IMR-90 (cell line): ENCODE measurements around the gene NME4. TPM values are rescaled to one million over a fixed set of nuclear protein-coding genes. Genes with fewer than 3 reads are reported as not detected.

Source experiments
- ATAC-seq: fragments of 200-7000 bp; cut with Tn5 transposase; 2 replicates; pipeline ENCODE4 v1.9.1; 2020; ENCODE audit warnings: low read depth, mild to moderate bottlenecking, moderate library complexity
- BruUV-seq: library from RNA; stranded (reverse); fragments of 400-500 nt; replicated peaks from 2 replicates; lab custom pipeline; 2021; lab: Mats Ljungman, UMichigan
- CTCF ChIA-PET: fragments of 300-600 bp; formaldehyde crosslinking; extraction: SDS; loops from one replicate; lab custom pipeline; 2021; ENCODE audit warnings: antibody characterized with exemption; lab: Yijun Ruan, JAX
- POLR2A ChIA-PET: fragments of 300-600 bp; sonication (Branson Sonifier 250); formaldehyde crosslinking; loops from one replicate; lab custom pipeline; 2022; ENCODE audit warnings: antibody characterized with exemption; ENCODE audit not compliant: unreplicated experiment; lab: Charles Lee
- DNase-seq: peaks from one replicate; pipeline ENCODE4 v3.0.0; 2013
- H2AFZ ChIP-seq: replicated peaks from 2 replicates; pipeline ENCODE3; 2013; ENCODE audit warnings: low read length, mild to moderate bottlenecking; ENCODE audit not compliant: poor library complexity
- H2AK5ac ChIP-seq: 2 replicates; pipeline ENCODE4 v1.6.1; 2013; ENCODE audit warnings: low read depth, low read length, inconsistent platforms
- H2AK9ac ChIP-seq: replicated peaks from 2 replicates; pipeline ENCODE3; 2013; ENCODE audit warnings: mild to moderate bottlenecking, low read depth, low read length, moderate library complexity; ENCODE audit not compliant: poor library complexity
- H2BK120ac ChIP-seq: 2 replicates; pipeline ENCODE4 v1.6.1; 2013; ENCODE audit warnings: low read depth, low read length, inconsistent platforms
- H2BK15ac ChIP-seq: 3 replicates; pipeline ENCODE4 v1.6.1; 2013; ENCODE audit warnings: low read depth, low read length, inconsistent platforms
- H2BK20ac ChIP-seq: 2 replicates; pipeline ENCODE4 v1.6.1; 2013; ENCODE audit warnings: low read depth, mild to moderate bottlenecking, inconsistent platforms, low read length, moderate library complexity
- H2BK5ac ChIP-seq: 2 replicates; pipeline ENCODE4 v1.6.1; 2013; ENCODE audit warnings: mild to moderate bottlenecking, low read depth, low read length, inconsistent platforms; ENCODE audit not compliant: poor library complexity, severe bottlenecking
- H3K14ac ChIP-seq: replicated peaks from 2 replicates; pipeline ENCODE4 v1.6.1; 2013; ENCODE audit warnings: low read depth, low read length, inconsistent platforms
- H3K18ac ChIP-seq: 2 replicates; pipeline ENCODE4 v1.6.1; 2013; ENCODE audit warnings: low read depth, low read length, control low read depth
- H3K23ac ChIP-seq: 2 replicates; pipeline ENCODE4 v1.6.1; 2013; ENCODE audit warnings: low read depth, low read length, inconsistent platforms
- H3K27ac ChIP-seq: 2 replicates; pipeline ENCODE4 v1.5.1; 2013; ENCODE audit warnings: mild to moderate bottlenecking, control low read depth, low read length; ENCODE audit not compliant: insufficient read depth
- H3K27me3 ChIP-seq: 2 replicates; pipeline ENCODE4 v1.6.1; 2013; ENCODE audit warnings: low read length; ENCODE audit not compliant: control insufficient read depth, insufficient read depth
- H3K36me3 ChIP-seq: 2 replicates; pipeline ENCODE4 v1.6.1; 2013; ENCODE audit warnings: low read length, mixed read lengths; ENCODE audit not compliant: control insufficient read depth, insufficient read depth
- H3K4ac ChIP-seq: 2 replicates; pipeline ENCODE4 v1.6.1; 2013; ENCODE audit warnings: low read depth, low read length, inconsistent platforms
- H3K4me1 ChIP-seq: 2 replicates; pipeline ENCODE4 v1.6.1; 2013; ENCODE audit warnings: low read length, mixed read lengths; ENCODE audit not compliant: control insufficient read depth, insufficient read depth
- H3K4me2 ChIP-seq: 2 replicates; pipeline ENCODE4 v1.6.1; 2013; ENCODE audit warnings: low read depth, mild to moderate bottlenecking, control low read depth, low read length, moderate library complexity
- H3K4me3 ChIP-seq: 2 replicates; pipeline ENCODE4 v1.5.1; 2013; ENCODE audit warnings: low read depth, mild to moderate bottlenecking, control low read depth, low read length, moderate library complexity; ENCODE audit not compliant: insufficient read depth
- H3K56ac ChIP-seq: 2 replicates; pipeline ENCODE4 v1.6.1; 2013; ENCODE audit warnings: low read length, inconsistent platforms; ENCODE audit not compliant: insufficient read depth; ENCODE audit errors: extremely low read depth
- H3K79me1 ChIP-seq, 2 experiments: 2 replicates each; pipeline ENCODE4 v1.6.1; 2013; ENCODE audit warnings: low read length in 2 of 2, inconsistent platforms in 1 of 2, low read depth in 1 of 2
- H3K9ac ChIP-seq: 2 replicates; pipeline ENCODE4 v1.6.1; 2013; ENCODE audit warnings: low read depth, low read length, control low read depth
- H3K9me1 ChIP-seq: 2 replicates; pipeline ENCODE4 v1.6.1; 2013; ENCODE audit warnings: low read length, inconsistent platforms; ENCODE audit not compliant: insufficient read depth
- H3K9me3 ChIP-seq: 2 replicates; pipeline ENCODE4 v1.6.1; 2013; ENCODE audit warnings: low read length; ENCODE audit not compliant: control insufficient read depth, insufficient read depth
- H4K20me1 ChIP-seq: 2 replicates; pipeline ENCODE4 v1.6.1; 2013; ENCODE audit warnings: low read length, inconsistent platforms; ENCODE audit not compliant: insufficient read depth
- H4K5ac ChIP-seq: 2 replicates; pipeline ENCODE4 v1.6.1; 2013; ENCODE audit warnings: mild to moderate bottlenecking, low read depth, low read length, control low read depth
- H4K8ac ChIP-seq, 2 experiments: 2 replicates each; pipeline ENCODE4 v1.6.1; 2013; ENCODE audit warnings: low read depth in 2 of 2, low read length in 2 of 2, control low read depth in 1 of 2, inconsistent platforms in 1 of 2
- H4K91ac ChIP-seq: 2 replicates; pipeline ENCODE4 v1.6.1; 2013; ENCODE audit warnings: low read depth, low read length, inconsistent platforms; ENCODE audit not compliant: insufficient read depth
- CEBPB ChIP-seq: IDR thresholded peaks from 2 replicates; pipeline ENCODE4 v1.6.1; 2012; ENCODE audit warnings: low read depth, low read length, improper control_type of control experiment
- CHD1 ChIP-seq: IDR thresholded peaks from 2 replicates; pipeline ENCODE4 v1.6.1; 2012; ENCODE audit warnings: low read depth, low read length, improper control_type of control experiment
- CTCF ChIP-seq: conservative IDR thresholded peaks from 2 replicates; pipeline ENCODE4 v1.5.1; 2012; ENCODE audit warnings: mild to moderate bottlenecking, low read depth, low read length, improper control_type of control experiment
- ELK1 ChIP-seq: fragments of 150-350 bp; IDR thresholded peaks from 2 replicates; pipeline ENCODE4 v1.6.1; 2016; ENCODE audit warnings: low read depth, mild to moderate bottlenecking, low read length, moderate library complexity, borderline replicate concordance
- MAFK ChIP-seq: IDR thresholded peaks from 2 replicates; pipeline ENCODE4 v1.6.1; 2012; ENCODE audit warnings: low read depth, low read length, improper control_type of control experiment
- MAZ ChIP-seq: IDR thresholded peaks from 2 replicates; pipeline ENCODE4 v1.6.1; 2012; ENCODE audit warnings: low read depth, mild to moderate bottlenecking, low read length, improper control_type of control experiment, moderate library complexity, borderline replicate concordance
- NFE2L2 ChIP-seq: fragments of 150-350 bp; IDR thresholded peaks from 2 replicates; pipeline ENCODE4 v1.6.1; 2016; ENCODE audit warnings: low read depth, mild to moderate bottlenecking, low read length
- POLR2A ChIP-seq: IDR thresholded peaks from 2 replicates; pipeline ENCODE4 v1.6.1; 2012; ENCODE audit warnings: mild to moderate bottlenecking, low read depth, low read length
- RCOR1 ChIP-seq: IDR thresholded peaks from 2 replicates; pipeline ENCODE4 v1.6.1; 2012; ENCODE audit warnings: mild to moderate bottlenecking, low read length, improper control_type of control experiment; ENCODE audit not compliant: insufficient replicate concordance
- SMC3 ChIP-seq: fragments of 150-350 bp; IDR thresholded peaks from 2 replicates; pipeline ENCODE4 v1.6.1; 2016; ENCODE audit warnings: low read depth, mild to moderate bottlenecking, antibody characterized with exemption, low read length, moderate library complexity
- USF2 ChIP-seq: fragments of 150-350 bp; IDR thresholded peaks from 2 replicates; pipeline ENCODE4 v1.6.1; 2017; ENCODE audit warnings: mild to moderate bottlenecking, antibody characterized with exemption, low read length, low read depth
- WGBS, 2 experiments: methylation state at CpG; one replicate each; pipeline versions ENCODE4 v1.1.5 to v1.1.7; 2013; ENCODE audit warnings: missing lambda C conversion rate in 2 of 2; ENCODE audit not compliant: insufficient read length in 1 of 2; ENCODE audit errors: extremely low coverage in 2 of 2; 5-methylcytosine and 5-hydroxymethylcytosine counted together
- dilution Hi-C: fragments of 300-500 bp; cut with HindIII; formaldehyde crosslinking; loops from one replicate; pipeline ENCODE4 v1.14.3; 2018; ENCODE audit warnings: low sequenced_read_pairs; ENCODE audit not compliant: unreplicated experiment
- in situ Hi-C: fragments of 300-500 bp; cut with MboI; formaldehyde crosslinking; loops from 3 replicates; pipeline ENCODE4 v1.14.3; 2019; ENCODE audit warnings: low sequenced_read_pairs, inconsistent platforms, mixed read lengths
- intact Hi-C: fragments of 100-400 bp; cut with micrococcal nuclease; formaldehyde crosslinking; loops from 2 replicates; pipeline ENCODE4 v1.10.0; 2022
- polyA plus RNA-seq, 3 experiments: library from polyadenylated mRNA; depleted of rRNA; stranded (reverse); fragments of >200 nt; gene quantifications; 2 replicates each; pipeline ENCODE4 v1.2.3, GENCODE V29; 2012; ENCODE audit warnings: low replicate concordance in 1 of 3
- total RNA-seq: library from RNA; depleted of rRNA; stranded (reverse); fragments of >200 nt; gene quantifications from 2 replicates; pipeline ENCODE4 v1.2.3, GENCODE V29; 2012

The NME4 gene
- total and polyA plus RNA-seq, 2 of the 4 experiments (the other 2 are of a cell fraction), result 124 to 288 TPM

GRCh38 chr16:360698-361336 is 36.2 kb upstream of the NME4 start:
- Histone ChIP-seq H3K9ac (no peak overlapping the region), H2AK5ac (no peak overlapping the region), H3K4me1 (no peaks in the 10 kb centered on the region), H3K36me3 (no peaks in the 10 kb centered on the region), H3K27ac (no peak overlapping the region), H4K20me1 (no peaks in the 10 kb centered on the region), H2BK120ac (no peak overlapping the region), H2BK15ac (no peak overlapping the region), H3K9me3 (no peaks in the 10 kb centered on the region), H2BK5ac (no peak overlapping the region), H3K79me1 (no peaks in the 10 kb centered on the region), H4K5ac (no peak overlapping the region), H3K14ac (no peak overlapping the region), H4K8ac (no peak overlapping the region), H3K56ac (no peak overlapping the region), H3K27me3 (no peaks in the 10 kb centered on the region), H2AFZ (no peak overlapping the region), H3K4ac (no peak overlapping the region), H3K23ac (no peak overlapping the region), H3K9me1 (no peaks in the 10 kb centered on the region), H2BK20ac (no peak overlapping the region), H3K18ac (no peak overlapping the region), H3K4me3 (no peak overlapping the region), H2AK9ac (no peak overlapping the region), H3K4me2 (no peak overlapping the region), H4K91ac (no peak overlapping the region)
- dilution Hi-C loops (no loop called here), in situ Hi-C loops (no loop called here), intact Hi-C loops (no loop called here)
- CTCF ChIA-PET, result interaction anchor here (2.2 kb wide), 1 partner anchor 264 kb away, joined by 8 read pairs; no protein-coding TSS in a partner anchor
- TF ChIP-seq SMC3, result no peak
- no peak for TF ChIP-seq RCOR1
- TF ChIP-seq CTCF, result no peak
- TF ChIP-seq CHD1, result no peak
- no peak for TF ChIP-seq NFE2L2
- TF ChIP-seq MAFK, result no peak
- TF ChIP-seq MAZ, result no peak
- no peak for TF ChIP-seq USF2
- no peak for TF ChIP-seq ELK1
- TF ChIP-seq POLR2A, result no peak
- no peak for TF ChIP-seq CEBPB
- DNase-seq, result no peak
- ATAC-seq, result no peak
- POLR2A ChIA-PET, result no interaction called here
- WGBS, 2 experiments, result 84% methylated on average over 35 of the region's 47 CpGs; no CpG with 5 or more reads in 1 of the 2 experiments
- no TSS peak for BruUV-seq
